ENCODE measurements around the gene ABCG2.
"Not testable (repeated sequence)": the region's sequence is repeated elsewhere in the genome, so short reads cannot be mapped to it uniquely, and the experiment has no call there.

The ABCG2 gene

DNA sequence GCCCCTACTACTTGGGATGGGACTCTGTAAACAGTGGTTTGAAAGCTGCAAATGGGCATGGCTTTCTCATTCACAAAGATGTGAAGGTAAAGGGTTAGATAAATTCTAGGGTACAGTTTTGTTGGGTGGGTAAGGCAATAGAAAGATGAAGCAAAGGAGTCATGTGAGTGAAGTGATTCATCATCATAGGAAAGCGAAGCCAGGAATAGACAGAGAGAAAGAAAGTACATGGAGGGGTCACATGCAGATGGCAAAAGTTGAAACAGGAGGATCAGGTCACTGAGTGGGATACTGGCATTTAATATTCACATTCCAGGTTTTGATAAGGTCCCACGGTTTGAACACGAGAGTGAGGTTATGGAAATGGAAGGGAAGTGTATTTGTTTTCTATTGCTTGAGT is 8.2 kb upstream of the ABCG2 start:
- no peak for DNase-seq (ENCODE audit: low read depth)

DNA sequence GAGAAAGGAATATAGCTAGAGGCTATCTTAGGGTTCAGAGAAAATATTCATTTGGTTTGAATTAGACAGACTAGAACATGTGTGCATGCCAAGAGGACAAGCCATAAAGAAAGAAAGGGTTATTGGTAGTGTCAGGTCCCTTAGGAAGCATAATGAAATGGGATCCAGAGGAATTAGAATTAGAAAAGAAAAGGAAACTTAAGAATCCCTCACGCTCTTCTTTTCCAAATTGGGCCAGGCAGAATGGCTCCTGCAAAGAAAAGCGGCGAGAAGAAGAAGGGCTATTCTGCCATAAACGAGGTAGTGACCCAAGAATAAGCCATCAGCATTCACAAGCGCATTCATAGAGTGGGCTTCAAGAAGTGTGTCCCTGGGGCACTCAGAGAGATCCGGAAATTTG is 4.9 kb upstream of the ABCG2 start:
- no peak for DNase-seq (ENCODE audit: low read depth)

DNA sequence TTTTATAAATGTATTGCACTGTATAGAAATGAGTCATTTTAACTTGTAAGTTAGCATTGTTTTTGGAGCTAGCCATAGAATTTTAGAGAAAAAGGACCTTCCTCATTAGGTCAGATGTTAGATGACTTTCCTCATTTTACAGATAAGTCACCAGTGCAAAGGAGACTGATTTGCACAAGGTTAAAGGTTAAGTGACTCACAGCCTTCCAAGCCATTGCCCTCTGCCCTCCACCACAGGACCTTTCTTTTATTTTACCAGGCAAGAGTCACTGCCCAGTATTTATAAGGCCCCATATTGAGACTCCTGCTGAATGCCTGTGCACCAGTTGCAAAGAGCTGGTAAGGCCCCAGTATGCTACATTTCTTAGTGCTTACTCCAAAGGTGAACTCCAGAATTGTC is 4.2 kb upstream of the ABCG2 start:
- DNase-seq (ENCODE audit: low read depth) = no peak

DNA sequence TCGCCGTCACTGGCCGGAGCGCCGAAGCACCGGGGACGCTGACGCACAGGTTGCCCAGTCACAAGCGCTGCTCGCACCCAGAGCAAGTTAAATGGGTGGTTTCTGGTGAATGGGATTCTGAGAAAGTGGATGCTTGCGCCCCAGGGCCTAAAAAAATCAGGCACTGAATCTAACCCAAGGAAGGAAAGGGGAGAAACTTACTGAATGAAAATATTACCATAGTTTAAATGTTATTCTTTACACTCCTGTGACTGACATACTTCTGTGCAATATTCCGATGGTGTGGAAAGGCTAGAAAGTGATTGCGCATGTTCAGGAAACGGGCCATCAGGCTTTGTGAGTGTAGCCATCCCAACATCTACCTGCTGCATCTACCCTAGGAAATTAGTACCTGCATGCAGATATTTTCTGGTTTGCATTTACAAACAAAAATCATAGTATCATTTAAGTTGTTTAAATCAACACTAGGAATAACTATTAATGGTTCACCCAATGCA is 838 bp upstream of the ABCG2 start:
- DNase-seq (ENCODE audit: low read depth) = no peak

DNA sequence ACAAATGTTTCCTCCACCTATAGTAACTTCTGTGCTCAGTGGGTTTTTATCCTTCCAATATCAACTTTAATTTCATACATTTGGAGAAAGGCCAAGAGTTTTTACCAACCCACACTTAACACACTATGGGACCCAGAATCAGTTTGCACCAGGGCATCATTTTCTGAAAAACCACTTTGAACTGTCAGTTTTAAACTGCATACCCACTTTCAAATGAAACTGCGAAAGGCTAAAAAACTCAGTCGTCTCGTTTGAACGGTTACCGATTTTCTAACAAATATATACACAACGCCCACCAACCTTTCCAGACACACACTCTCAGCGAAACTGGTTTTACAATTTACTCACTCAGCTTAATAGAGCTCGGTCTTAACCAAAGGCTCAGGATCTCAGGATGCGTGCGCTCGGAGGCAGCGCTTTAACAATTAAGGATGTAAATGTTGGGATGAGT is 376 bp downstream of the ABCG2 start:
- DNase-seq (ENCODE audit: low read depth) = no peak

DNA sequence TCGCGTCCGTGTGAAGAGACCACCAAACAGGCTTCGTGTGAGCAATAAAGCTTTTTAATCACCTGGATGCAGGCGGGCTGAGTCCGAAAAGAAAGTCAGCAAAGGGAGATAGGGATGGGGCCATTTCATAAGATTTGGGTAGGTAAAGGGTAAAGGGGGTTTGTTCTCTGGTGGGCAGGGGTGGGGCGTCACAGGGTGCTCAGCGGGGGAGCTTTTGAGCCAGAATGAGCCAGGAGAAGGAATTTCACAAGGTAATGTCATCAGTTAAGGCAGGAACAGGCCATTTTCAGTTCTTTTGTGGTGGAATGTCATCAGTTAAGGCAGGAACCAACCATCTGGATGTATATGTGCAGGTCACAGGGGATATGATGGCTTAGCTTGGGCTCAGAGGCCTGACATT is 6.1 kb downstream of the ABCG2 start:
- DNase-seq (ENCODE audit: low read depth) = not testable (repeated sequence)

DNA sequence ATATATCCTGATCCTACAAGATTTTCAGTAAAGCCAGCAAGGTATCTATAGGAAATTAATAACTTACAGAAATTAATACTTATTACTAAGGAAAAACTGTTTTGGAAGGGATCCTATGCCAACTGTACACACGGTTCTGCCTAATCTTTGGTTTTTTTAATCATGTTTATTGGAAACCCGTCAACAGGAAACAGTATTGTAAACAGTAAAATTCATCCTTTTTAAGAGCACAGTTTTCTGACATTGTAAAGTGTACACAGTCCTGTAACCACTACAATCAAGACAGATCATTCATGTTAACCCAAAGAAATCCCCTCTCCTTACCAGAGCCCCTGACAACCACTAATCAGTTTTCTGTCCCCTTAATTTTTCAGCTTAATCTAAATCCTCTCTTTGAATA is 9.9 kb downstream of the ABCG2 start:
- DNase-seq (ENCODE audit: low read depth) = no peak

DNA sequence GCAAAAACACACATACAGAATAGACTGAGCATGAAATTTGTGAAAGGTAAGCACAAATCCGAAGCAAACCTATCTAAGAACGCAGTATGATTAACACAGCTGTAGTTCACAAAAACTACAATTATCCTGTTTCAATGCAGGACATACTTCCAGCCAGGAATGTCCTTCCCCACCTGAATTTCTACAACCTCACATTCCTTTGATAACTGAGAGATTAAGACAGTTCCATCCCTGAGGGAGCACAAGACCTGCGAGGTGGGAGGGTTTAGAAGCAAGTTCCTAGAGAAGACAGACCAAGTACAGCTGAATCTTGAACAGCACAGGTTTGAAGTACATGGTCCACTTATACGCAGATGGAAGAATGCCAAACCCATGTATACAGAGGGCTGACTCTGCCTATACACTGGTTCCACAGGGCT is 10.6 kb downstream of the ABCG2 start:
- no peak for DNase-seq (ENCODE audit: low read depth)

DNA sequence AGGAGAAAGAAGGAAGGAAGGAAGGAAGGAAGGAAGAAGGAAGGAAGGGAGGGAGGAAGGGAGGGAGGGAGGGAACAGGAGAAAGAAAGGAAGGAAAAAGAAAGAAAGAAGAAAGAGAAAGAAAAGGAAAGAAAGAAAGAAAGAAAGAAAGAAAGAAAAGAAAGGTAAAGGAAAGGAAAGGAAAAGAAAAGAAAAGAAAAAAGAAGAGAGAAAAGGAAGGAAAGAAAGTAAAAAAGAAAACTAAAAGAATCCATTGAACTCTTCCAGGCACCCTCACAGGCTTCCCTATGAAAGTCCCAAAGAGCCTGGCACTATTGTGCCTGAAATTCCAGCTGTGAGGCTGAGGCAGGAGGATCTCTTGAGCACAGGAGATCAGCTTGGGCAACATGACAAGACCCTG is 11.5 kb downstream of the ABCG2 start:
- DNase-seq (ENCODE audit: low read depth) = no peak

DNA sequence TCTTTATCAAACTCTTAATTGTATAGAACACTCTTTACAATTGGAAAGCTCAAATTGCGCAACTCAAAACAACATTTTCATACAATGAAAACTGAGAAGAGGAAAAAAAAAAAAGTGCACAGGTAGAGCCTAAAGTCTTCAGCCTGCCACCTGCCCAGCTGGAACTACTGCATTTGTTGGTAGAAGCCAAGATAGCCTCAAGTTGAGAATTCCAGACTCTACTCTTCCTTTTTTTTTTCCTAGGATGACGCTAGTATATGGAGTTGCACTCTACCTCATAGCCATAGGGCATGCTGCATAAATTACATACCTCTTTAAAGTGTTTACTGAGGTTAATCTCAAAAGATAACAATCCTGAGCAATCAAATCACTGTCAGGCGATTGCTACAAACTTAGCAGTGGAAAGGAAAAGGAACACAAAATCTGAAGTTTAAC is 13.6 kb downstream of the ABCG2 start:
- DNase-seq (ENCODE audit: low read depth) = no peak

DNA sequence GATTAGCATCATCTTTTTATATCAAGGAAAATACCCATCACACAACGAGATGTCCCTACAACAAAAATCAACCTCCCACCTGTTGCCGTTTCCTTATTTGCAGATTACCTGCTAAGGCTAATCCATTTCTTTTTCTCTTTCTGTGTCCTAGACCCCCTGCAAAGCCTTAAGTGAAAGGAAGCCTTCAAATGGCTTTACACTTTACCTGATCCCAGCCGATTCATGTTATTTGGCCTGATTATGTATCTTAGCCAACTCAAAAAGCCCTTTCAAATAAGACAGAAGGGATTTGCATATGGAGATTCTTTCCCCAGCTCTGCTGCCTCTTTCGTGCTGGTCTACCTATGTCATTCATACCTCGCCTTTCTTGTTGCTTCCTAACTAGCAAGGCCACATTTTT is 14.4 kb downstream of the ABCG2 start:
- no peak for DNase-seq (ENCODE audit: low read depth)

DNA sequence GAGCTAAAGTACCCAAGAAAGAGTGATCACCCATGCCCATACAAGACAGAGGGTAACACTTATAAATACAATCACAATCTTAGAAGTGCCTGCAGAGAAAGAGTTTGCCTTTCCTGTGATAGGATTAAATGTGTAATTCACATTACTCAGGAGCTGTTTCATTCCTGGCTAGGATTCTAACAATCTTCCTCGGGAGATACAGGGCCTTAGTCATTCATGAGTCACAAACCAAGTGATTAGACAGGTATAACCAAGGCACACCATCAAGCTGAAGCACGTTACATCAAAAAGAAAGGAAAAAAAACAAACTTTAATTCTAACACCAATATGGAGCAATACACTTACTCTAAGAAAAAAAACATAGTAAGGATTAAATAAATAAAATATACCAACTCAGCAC is 14.9 kb downstream of the ABCG2 start:
- no peak for DNase-seq (ENCODE audit: low read depth)

DNA sequence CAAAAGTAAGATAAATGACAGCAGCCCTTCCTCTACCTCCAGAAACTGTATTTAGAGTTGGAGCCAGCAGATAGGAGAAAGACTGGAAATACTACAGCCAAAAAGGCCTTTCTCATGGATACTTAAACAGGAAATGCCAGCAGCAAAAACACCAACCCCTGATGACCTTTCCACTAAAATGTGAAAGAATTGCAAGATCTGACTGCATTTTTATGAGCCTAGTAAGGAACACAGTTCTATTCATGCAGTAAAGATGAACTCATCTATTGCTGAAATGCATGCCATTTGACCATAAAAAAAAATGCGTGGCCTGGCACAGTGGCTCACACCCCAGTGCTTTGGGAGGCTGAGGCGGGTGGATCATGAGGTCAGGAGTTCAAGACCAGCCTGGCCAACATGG is 19.9 kb downstream of the ABCG2 start:
- DNase-seq (ENCODE audit: low read depth) = no peak

DNA sequence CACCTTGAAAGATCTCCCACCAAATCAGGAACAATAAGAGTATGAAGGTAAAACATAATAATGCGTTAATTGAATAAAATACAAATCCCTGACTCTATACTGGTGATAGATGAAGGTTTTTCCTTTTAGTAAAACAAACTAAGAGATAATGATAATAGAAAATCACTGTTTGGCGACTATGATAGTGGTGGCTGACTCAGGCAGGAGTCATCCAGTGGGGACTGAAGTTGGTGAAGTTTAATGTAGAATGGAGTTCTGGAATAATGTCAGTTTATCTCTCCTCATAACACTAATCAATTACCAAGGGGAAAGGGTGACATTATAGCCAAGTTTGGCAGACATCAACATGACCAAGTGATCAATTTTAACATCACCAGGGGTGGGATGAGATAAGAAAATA is 21.3 kb downstream of the ABCG2 start:
- no peak for DNase-seq (ENCODE audit: low read depth)

DNA sequence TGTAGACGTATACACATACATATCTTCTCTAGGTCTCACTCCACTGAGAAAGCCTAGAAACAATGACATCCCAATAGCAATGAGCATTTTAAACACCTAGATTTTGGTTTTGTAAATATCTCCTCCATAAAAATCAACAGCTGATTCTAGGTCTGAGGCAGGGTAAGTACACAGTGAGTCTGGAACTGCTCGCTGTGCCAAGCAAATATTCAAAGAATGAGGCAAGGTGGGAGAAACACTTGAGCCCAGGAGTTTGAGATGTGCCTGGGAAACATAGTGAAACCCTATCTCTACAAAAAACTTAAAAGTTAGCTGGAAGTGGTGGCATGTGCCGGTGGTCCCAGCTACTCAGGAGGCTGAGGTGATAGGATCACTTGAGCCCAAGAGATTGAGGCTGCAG is 22.2 kb downstream of the ABCG2 start:
- DNase-seq (ENCODE audit: low read depth) = no peak

DNA sequence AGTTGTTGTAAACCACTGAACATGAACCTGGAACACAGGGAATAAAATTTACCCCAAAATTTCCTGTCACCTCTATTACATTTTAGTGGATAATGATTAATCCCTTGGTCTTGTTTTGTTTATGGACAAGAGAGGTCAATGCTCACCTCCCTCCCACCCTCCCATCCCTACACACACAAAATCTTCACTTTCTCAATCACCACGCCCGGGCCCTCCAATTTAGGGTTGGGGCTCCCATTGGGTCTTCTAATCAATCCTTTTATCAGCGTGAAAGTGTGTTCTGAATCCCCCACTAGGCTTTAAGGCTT is 23.1 kb downstream of the ABCG2 start:
- DNase-seq (ENCODE audit: low read depth) = no peak

DNA sequence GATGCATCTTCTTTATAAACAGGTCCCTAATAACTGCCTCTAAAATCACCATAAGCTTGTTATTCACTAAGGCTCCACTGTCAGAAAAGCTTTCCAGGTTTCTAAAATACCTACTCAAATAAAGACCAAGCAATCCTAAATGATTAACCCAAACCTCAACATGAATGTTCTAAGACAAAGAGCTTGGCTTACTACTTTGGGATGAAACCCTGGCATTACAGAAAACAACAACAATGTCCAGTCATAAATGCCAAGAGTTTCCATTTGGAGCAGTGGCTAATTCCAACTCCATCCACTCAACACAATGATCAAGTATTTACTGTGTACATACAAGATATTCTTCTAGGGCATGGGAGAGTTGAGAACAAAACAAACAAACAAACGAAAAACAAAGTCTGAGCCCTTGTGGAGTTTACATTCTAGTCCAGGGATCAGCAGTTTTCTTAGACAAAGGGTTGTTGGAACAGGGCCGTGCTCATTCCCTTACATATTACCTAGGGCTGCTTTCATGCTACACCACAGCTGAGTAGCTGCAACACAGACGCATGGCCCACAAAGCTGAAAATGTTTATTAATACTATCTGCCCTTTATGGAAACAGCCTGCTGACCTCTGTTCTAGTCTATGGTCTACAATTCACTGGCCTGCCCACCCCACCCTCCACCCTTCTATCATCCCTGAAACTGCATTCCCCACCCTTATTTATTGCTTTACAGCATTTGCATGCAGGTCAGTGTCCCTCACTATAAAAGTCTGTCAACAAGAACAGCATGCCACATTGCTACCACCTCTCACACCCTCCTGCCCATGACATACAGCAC is 23.7 kb downstream of the ABCG2 start:
- DNase-seq (ENCODE audit: low read depth) = no peak

DNA sequence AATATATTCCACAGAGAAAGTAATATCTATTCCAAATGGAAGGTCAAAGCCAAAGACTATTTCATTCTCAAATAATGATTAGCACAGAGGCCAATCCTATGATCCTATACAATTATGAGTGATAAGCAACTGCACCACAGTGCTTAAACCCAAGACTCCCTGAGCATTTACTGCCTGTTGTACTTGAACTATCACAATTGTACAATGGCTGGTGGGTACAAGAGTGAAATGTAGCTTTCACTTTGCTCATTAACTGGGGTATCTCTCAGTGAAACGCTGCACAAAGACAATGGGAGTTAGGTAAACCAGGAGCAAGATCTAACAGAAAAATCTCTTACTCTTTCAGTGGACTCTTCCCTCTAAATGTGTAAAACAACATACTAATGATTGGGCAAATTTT is 24.3 kb downstream of the ABCG2 start:
- DNase-seq (ENCODE audit: low read depth) = no peak

DNA sequence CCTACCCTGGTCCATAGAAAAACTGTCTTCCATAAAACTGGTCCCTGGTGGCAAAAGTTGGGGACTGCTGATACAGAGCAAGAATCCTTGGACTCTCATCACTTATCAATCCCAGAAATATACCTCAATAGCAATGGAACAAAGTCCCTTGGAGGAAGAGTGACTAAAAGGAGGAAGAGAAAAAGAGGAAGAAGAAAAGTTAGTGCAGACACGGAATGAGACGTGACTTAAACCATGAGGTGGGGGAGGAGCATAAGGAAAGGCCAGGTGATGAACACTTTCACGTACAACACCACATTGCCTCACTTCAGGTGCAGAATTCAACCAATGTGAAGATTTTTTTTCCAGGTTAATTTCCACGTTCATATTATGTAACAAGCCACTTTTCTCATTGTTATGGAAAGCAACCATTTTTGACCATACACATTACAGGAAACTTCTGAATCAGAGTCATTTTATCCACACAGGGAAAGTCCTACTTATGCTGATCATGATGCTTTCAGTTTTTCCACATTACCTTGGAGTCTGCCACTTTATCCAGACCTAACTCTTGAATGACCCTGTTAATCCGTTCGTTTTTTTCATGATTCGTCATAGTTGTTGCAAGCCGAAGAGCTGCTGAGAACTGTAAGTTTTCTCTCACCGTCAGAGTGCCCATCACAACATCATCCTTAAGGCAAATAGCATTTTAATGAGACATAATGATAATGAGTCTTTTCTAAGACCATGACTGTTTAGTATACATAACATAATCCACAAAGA is 27.7 kb downstream of the ABCG2 start:
- no peak for DNase-seq (ENCODE audit: low read depth)

DNA sequence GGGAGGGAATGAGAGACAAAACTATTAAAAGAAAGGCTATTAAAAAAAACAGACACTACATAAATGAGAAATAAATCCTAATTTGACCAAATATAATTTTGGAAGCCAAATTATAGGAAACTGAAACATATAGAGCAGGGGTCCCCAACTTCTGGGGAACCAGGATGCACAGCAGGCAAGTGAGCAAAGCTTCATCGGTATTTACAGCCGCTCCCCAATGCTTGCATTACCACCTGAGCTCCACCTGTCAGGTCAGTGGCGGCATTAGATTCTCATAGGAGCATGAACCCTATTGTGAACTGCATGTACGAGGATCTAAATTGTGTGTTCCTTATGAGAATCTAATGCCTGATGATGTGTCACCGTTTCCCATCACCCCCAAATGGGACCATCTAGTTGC is 28.4 kb downstream of the ABCG2 start:
- DNase-seq (ENCODE audit: low read depth) = no peak

DNA sequence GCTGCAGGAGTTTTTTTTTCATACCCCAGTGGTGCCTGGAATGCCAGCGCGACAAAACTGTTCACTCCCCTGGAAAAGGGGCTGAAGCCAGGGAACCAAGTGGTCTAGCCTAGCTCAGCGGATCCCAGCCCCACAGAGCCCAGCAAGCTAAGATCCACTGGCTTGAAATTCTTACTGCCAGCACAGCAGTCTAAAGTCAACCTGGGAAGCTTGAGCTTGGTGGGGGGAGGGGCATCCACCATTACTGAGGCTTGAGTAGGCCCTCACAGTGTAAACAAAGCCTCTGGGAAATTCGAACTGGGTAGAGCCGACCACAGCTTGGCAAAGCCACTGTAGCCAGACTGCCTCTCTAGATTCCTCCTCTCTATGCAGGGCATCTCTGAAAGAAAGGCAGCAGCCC is 36.2 kb downstream of the ABCG2 start:
- DNase-seq (ENCODE audit: low read depth) = not testable (repeated sequence)

DNA sequence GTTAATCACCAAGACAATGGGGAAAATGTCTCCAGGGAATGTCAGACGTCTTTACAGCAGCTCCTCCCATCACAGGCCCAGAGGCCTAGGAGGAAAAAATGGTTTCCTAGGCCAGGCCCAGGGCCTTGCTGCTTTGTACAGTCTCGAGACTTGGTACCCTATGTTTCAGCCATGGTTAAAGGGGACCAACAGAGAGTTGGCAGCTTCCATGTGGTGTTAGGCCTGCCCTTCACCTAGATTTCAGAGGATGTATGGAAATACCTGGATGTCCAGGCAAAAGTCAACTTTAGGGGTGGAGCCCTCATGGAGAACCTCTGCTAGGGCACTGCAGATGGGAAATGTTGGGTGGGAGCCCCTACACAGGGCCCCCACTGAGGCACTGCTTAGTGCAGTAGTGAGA is 38.5 kb downstream of the ABCG2 start:
- DNase-seq (ENCODE audit: low read depth) = no peak

DNA sequence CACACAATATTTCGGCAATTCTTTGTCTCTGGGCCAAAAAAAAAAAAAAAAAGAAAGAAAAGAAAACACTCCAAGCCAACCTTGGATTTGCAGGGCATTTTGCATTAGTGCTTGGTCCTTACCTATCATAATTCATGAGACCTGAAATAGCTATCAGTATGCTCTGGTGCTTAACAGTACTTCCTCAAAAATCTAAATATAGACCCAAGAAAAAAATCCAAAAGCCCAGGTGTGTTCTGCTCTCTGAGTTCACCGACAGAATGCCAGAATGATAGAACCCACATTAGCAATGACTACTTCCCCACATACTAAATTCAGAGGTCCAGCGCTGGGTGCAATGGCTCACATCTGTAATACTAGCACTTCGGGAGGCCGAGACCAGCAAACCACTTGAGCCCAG is 42.9 kb downstream of the ABCG2 start:
- DNase-seq (ENCODE audit: low read depth) = no peak

DNA sequence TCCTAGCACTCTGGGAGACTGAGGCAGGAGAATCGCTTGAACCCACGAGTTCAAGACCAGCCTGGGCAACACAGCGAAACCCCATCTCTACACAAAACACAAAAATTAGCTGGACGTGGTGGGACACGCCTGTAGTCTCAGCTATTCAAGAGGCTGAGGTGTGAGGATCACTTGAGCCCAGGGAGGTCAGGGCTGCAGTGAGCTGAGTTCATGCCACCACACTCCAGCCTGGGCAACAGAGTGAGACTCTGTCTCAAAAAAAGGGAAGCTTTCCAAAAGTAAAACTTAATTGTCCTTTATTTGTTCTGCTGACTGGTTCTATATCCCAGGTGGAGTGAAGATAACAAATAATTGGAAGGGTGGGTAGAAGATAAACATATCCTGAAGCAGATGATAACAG is 45.6 kb downstream of the ABCG2 start:
- DNase-seq (ENCODE audit: low read depth) = no peak
